ENCODE results near the gene SMG9.

The SMG9 gene

DNA sequence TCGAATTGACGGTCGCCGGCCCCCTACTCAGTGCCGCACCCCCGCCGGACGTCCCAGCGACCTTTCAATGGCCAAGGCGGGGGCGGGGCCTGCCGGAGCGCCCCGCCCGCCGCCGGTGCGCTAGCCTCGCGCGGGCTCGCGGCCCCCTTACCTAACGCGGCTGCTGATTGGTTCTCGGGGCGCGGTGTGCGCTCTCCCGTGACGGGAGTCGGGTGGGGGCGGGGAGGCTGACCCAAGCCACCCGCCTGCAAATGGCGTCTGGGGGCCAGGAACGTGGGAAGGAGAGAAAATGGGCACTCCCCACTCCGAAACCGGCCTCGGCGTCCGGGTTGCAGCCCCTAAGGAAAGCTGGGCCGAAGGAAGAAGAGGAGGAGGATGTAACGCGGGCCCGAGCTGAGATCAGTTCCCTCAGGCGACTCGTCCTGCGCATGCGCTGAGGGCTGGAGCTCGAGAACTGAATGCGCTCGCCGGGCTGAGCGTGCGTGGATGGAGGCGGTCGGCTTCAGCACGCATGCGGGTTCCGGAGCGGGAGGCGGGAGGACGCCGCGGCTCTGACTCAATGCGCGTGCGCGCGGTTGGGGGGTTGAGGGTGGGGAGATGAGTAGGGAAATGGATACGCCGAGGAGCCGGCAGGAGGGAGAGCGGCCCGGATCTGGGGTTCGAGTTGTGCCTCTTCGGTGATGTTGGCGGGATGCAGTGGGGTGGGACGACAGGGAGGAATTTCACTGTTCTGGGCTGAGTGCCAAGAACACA, at the start of gene SMG9:
TSS of gene SMG9 (minus strand) at position 460 of the 753 bp plus-strand sequence. CDS start 4,221 bp downstream, outside the sequence.
- TF ChIP-seq, protein P1, sequence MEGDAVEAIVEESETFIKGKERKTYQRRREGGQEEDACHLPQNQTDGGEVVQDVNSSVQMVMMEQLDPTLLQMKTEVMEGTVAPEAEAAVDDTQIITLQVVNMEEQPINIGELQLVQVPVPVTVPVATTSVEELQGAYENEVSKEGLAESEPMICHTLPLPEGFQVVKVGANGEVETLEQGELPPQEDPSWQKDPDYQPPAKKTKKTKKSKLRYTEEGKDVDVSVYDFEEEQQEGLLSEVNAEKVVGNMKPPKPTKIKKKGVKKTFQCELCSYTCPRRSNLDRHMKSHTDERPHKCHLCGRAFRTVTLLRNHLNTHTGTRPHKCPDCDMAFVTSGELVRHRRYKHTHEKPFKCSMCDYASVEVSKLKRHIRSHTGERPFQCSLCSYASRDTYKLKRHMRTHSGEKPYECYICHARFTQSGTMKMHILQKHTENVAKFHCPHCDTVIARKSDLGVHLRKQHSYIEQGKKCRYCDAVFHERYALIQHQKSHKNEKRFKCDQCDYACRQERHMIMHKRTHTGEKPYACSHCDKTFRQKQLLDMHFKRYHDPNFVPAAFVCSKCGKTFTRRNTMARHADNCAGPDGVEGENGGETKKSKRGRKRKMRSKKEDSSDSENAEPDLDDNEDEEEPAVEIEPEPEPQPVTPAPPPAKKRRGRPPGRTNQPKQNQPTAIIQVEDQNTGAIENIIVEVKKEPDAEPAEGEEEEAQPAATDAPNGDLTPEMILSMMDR (IDR thresholded peaks at IDR 0.05; ENCODE audit: low read depth, low read length, missing control alignments): no peak
- DNase-seq (ENCODE audit: low read depth): peak; percentile 94
- in situ Hi-C loops (cut with HindIII; ENCODE audit: low sequenced_read_pairs): no loop called here
- H3K4me3 ChIP-seq (ENCODE audit: low read depth, low read length): peak within 1 kb of the TSS; percentile 78

DNA sequence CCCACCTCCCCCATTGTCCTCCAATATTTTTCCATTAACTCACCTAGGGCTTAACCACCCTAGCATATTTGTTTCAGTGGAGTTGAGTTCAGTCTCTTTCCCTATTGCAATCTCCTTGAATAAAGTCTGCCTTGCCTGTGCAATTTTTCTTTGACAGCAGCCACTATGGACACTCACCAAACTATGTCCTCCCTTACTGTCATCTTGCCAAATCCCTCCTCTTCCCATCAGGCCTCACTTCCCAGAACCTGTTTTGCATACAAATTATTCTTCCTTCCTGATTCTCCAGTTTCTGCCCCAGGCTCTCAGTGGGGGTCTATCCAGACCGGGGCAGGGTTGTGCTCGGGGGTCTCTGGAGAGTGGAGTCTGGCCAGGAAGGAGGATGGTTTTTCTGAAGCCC, 49.7 kb upstream of the SMG9 start:
- no peak for DNase-seq (ENCODE audit: low read depth)
- in situ Hi-C loops (cut with HindIII; ENCODE audit: low sequenced_read_pairs): no loop called here
- no peak overlapping the region for H3K4me3 ChIP-seq (ENCODE audit: low read depth, low read length)
- TF ChIP-seq, protein P1 (IDR thresholded peaks at IDR 0.05; ENCODE audit: low read depth, low read length, missing control alignments): no peak

DNA sequence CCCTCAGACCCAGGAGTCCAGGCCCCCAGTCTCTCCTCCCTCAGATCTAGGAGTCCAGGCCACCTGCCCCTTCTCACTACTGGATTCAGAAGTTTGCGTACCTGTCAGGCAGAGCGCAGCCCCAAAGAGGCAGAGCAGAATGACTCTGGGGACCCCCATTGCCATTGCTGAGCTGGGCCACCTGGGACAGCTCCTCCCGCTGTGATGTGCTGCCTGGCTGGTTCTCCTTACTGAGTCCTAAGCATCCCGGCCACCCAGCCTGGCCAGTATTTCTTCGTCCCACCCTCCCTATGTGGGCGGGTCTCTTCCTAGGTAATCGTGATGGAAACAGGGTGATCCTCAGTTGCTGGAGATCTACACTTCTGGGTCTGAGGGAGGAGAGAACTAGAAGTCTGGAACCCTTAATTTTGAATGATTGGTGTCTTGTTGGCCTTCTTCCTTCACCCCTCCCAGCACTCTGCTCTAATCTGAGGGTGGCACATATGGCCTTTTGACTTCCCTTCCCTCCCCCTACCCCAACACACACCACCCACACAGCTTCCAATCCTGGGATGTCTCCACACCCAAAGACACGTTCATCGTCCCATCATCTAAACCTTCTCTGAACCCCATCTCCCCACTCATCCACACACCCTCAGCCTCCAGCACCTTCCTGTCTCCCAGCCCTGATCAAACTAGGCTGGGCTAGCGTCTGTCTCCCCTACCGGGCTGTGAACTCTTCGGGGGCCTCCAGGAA, 47.6 kb upstream of the SMG9 start, which contains the start of gene LYPD5:
TSS of gene LYPD5 (minus strand) at position 232 of the 736 bp plus-strand sequence. CDS start at position 165, 67 bp downstream.
- H3K4me3 ChIP-seq (ENCODE audit: low read depth, low read length): no peak within 1 kb of the TSS
- TF ChIP-seq, protein P1 (IDR thresholded peaks at IDR 0.05; ENCODE audit: low read depth, low read length, missing control alignments): no peak
- in situ Hi-C loops (cut with HindIII; ENCODE audit: low sequenced_read_pairs): no loop called here
- DNase-seq (ENCODE audit: low read depth): no peak

DNA sequence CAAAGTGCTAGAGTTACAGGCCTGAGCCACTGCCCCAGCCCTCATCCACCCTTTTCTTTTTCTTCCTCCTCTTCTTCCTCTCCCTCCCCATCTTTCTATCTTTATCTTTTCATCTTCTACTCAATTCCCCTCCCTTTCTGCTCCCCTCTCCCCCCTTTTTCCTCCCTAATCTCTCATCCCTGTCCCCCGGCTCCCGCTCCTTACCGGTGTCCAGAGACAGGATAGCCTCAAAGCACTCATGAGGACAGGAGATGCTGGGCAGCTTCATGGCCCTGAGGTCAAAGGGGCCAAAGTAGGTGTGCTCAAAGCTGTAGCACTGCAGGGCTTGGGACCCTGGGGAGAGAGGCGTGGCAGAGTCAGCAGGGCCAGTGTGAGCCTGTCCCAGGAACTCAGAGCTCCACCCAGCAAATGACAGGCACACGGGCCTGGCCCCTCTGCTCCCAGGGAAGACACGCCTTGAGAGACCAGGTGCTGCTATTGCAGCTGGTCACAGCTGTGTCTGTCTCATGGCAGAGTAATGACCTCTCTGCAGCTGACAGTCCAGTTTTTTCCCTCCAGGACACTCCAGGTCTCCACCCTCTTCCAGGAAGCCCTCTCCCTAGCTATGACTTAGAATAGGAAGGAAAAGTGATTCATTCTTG, 44.9 kb upstream of the SMG9 start:
- in situ Hi-C loops (cut with HindIII; ENCODE audit: low sequenced_read_pairs): no loop called here
- DNase-seq (ENCODE audit: low read depth): no peak
- TF ChIP-seq, protein P1 (IDR thresholded peaks at IDR 0.05; ENCODE audit: low read depth, low read length, missing control alignments): no peak
- H3K4me3 ChIP-seq (ENCODE audit: low read depth, low read length): no peak overlapping the region

- in situ Hi-C loops (cut with HindIII; ENCODE audit: low sequenced_read_pairs): no loop called here
- DNase-seq (ENCODE audit: low read depth): no peak
- peak overlapping the region; percentile 45 for H3K4me3 ChIP-seq (ENCODE audit: low read depth, low read length)
- TF ChIP-seq, protein P1 (IDR thresholded peaks at IDR 0.05; ENCODE audit: low read depth, low read length, missing control alignments): no peak
Observed at GRCh38 chr19:43798546-43799409, 44.0 kb upstream of the SMG9 start.
